Erythroblast (primary cell): Measurements from ENCODE around the gene CORO1C.
A peak's percentile ranks its signal among the peaks of the same experiment; 100 is the strongest.

Experiments used
- DNase-seq, 2 experiments: peaks; one replicate each; lab custom pipeline; 2025; lab: John Stamatoyannopoulos, UW
- GATA1 ChIP-seq: IDR thresholded peaks from 2 replicates; pipeline ENCODE4 v1.6.1; 2011; ENCODE audit warnings: low read depth, mild to moderate bottlenecking, control low read depth, low read length, moderate library complexity
- POLR2A ChIP-seq: IDR thresholded peaks from 2 replicates; pipeline ENCODE4 v1.6.1; 2011; ENCODE audit warnings: mild to moderate bottlenecking, low read length

The CORO1C gene

DNA sequence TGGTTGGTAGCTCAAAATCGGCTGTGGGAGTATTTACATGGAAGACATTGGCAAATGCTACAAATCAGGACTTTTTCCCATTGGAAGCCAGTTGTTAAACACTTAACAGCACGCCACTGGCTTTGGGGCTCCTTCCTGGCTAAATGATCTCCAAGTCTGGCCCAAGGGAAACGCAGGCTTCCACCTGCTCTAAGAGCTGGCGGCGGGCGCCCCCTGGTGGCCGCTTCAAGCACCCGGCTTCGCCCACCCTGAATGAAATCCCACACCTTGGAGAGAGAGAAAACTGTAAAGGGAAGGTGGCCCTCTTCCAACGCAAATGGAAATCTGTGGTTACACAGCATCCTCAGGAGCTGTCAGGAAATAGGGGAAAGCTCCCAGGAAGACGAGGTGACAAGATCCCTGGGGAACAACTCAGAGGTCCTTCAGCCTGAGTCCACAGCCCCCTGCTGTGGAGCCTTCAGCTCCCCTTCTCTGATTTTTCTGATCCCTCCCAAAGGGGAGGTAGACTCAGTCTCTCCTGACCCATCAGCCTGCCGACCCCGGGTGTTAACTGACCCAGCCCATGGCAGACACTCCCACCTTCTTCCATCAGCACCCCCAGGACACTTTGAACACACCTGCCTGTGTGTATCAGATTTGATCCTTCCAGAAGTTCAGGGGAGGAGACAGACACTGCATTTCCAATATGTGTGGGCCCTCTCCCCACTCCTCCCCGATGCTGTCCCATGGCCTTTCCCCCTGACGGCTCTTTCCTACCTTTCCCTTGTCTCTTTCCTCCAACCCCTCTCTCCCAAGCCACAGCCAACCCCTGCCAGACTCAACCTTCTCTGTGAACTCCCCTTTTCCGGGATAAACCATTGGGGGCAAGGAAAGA, 113.0 kb downstream of the CORO1C start:
- no peak for TF ChIP-seq POLR2A
- TF ChIP-seq GATA1 = no peak
- DNase-seq = peak; percentile 81 to 91

DNA sequence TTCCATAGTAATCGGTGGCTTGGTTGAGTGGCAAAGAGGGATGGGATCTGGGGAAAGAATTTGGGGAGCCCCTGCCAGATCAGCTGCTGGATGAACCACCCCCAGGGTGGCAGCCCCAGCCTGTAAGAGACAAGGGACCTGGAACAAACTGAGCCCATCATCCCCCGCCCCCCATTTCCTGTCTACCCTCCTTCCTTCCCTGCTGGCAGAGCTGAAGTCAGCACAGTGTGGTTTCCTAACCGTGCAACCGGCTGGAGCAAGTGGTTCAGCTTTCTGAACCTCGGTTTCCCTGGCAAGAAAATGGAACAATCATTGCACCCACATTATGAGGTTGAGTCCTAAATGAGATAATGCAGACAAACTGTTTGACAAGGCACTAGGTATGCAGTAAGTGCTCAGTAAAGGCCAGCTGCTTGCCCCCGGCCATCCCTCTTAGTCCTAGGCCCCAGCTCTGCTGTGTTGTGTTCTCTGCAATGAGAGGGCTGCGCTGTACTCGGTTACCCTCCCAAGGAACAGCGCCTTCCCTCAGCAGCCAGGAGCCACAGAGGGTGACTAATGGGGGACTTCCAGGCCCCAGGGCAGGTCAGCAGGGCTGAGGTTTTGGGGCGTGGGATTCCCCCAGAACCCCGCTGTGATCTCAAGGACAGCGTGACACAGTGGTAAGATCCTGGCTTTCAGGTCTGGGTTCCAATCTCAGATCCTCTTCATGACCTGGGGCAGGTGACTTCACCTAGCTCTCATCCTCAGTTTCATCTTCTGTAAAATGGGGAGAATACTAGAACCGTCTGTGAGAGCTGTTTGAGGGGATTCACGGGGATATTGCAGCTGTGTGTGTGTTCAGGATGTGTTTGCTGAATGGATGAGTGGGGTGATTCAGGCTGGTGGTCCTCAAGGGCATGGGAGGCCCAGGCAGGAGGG, 114.1 kb downstream of the CORO1C start:
- DNase-seq = no peak
- no peak for TF ChIP-seq POLR2A
- no peak for TF ChIP-seq GATA1

DNA sequence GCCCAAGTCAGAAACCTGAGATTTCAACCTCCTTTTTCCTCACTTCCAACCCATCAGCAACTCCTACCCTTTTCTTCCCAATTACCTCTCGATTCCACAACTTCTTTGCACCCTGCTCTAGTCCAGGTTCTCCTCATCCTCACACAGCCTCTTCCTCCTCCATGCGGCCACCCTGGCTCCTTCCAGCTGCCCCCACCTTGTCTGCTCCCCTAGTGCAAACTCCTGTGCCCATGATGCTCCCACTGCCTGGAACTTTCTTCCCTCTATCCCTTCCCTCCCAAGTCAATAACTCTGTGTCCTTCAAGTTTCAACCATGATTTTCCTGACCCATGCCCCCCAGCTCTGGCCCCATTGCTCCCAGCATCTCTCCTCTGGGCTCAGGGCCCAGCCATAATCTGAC, 115.0 kb downstream of the CORO1C start:
- no peak for DNase-seq
- TF ChIP-seq POLR2A (no peak), GATA1 (no peak)

DNA sequence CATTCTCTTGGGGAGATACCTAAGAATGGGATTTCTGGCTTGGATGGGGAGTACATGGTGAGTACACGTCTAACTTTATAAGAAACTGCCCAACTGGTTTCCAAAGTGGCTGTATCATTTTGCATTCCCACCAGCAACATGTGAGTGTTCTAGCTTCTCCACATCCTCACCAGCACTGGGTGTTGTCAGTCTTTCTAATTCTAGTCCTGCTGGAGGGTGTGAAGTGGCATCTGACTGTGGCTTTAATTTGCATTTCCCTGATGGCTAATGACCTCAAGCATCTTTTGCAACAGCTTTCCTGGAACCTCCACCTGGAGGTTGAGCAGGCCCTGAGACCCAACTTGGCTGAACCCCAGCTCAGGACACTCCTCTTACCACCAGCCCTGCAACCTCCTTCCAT, 115.4 kb downstream of the CORO1C start:
- no peak for TF ChIP-seq GATA1
- no peak for TF ChIP-seq POLR2A
- no peak for DNase-seq

DNA sequence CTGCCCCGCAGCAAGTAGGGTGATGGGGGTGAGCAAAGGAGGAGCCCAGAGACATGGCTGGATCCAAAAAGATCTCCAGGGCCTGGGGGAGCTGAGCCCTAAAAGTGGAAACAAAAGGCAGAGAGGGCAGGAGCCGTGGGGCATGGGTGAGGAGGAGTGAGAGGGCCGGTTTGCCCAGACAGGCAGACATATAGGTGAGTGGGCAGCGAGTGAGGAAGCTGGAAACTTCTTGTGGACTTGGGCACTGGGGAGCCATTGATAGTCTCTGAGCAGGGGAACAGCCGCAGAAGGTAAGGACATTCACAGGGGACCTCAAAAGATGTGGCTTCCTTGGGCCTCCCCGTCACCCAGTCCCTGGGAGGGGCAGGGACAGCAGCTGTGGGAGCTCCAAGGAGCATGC, 116.7 kb downstream of the CORO1C start:
- TF ChIP-seq GATA1 (no peak), POLR2A (no peak)

DNA sequence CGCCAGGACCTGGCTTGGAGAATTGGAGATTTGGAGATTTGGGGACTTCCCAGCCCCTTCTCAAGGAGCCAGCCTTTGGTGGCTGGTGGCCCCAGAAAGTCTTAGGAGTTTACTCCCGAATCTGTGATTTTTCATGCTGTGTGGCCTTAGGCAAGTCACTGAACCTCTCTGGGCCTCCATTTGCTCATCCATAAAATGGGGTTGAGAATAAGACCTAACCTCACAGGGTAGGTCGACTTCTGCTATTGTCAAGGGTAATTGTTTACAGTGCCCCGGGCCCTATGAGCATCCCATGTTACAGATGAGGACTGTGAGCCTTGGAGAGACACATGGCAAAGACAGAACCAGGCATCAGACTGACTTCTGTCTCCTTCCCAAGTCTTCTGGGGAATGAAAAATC, 117.3 kb downstream of the CORO1C start:
- TF ChIP-seq POLR2A (no peak), GATA1 (no peak)
- DNase-seq = no peak

More for the DNA sequence above, 116.7 kb downstream of the CORO1C start:
- no peak for DNase-seq

DNA sequence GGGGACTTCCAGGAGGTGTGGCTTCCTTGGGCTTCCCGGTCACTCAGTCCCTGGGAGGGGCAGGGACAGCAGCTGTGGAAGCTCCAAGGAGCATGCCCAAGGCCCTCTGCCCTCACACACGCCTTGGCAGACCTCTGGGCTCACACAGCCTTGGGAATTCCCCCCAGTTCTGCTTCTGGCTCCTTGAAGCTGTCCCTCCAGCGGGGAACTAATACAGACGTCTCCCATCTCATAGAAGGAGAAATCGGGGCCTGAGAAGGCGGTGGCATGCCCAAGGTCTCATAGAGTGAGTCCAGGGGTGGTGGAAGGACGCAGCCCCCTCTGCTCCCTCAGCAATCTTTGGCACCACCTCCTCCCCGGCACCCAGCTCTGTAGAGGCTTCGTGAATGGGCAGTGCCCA, 117.8 kb downstream of the CORO1C start:
- no peak for DNase-seq
- TF ChIP-seq POLR2A (no peak), GATA1 (no peak)

DNA sequence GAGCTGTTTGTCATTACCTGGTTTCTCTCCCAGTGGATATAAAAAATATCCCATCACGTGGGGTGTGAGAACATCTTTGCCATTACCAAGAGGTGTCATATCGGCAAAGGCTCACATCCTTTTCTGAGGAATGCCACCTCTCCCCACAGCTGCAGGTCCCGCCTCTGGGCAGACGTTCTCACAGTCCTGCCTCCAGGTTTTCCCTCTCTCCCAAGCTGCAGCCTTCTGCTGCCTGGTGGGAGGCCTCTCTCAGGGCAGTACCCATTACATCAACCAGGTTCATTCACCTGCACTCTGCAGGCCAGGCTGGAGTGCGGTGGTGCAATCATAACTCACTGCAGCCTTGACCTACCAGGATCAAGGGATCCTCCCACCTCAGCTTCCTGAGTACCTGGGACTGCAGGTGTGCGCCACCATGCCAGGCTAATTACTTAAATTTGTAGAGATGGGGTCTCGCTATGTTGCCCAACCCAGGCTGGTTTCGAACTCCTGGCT, 118.5 kb downstream of the CORO1C start:
- TF ChIP-seq POLR2A = no peak
- TF ChIP-seq GATA1 = no peak
- no peak for DNase-seq

DNA sequence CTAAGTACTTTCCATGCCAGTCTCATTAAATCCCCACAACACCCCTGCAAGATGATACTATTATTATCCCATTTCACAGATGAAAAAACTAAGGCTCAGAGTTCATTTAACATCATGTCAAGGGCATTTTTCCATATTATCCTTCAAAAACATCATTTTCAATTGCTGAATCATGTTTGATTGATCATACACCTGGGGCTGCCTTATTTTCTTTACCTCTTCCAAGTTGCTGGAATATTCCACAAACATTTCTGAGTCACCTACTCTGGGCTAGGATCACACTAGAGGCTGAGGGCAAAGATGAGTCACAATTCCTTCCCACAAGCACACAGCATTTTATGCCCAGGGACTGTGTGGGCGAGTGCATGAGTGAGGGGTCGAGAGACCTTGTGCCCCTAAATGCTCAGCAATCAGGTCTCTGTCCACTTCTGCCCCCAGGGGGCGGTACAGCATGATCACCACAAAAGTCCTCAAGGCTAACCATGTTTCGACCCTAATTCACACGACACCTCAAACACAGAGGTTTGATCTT, 119.4 kb downstream of the CORO1C start:
- no peak for TF ChIP-seq GATA1
- no peak for TF ChIP-seq POLR2A
- peak; percentile 61 to 70 for DNase-seq

DNA sequence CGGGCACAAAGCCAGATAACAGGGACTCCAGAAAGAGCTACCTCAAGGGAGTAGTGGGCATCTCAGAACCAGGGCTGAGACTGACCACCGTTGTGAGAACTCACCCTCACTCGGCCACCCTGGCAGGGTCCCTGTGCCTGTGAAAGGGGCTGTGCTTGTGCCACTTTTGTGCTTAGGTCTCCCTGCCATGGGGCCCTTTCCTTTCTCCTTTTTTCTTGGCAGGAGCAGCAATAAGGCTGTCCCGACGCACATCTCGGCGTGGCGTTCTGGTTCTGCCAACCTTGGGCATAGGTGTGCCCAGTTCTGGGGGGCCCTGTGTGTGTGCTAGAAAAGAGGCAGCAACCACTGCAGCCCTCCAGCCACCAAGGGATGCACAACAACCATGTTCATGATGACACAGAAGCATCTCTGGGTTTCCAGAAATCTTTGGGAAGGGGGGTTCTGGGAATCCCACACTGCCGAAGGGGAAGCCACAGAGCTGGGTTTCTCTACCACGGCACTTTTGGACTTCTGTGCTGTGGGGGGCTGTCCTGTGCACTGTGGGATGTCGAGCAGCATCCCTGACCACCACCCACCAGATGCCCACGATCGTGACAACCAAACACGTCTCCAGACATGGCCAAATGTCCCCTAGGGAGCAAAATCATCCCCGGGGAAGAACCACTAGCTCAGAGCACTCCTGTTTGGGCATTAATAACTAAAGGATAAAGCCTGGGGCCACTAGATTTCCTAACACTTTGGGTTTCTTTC, 120.3 kb downstream of the CORO1C start:
- DNase-seq = no peak
- TF ChIP-seq GATA1 = no peak
- TF ChIP-seq POLR2A = no peak

DNA sequence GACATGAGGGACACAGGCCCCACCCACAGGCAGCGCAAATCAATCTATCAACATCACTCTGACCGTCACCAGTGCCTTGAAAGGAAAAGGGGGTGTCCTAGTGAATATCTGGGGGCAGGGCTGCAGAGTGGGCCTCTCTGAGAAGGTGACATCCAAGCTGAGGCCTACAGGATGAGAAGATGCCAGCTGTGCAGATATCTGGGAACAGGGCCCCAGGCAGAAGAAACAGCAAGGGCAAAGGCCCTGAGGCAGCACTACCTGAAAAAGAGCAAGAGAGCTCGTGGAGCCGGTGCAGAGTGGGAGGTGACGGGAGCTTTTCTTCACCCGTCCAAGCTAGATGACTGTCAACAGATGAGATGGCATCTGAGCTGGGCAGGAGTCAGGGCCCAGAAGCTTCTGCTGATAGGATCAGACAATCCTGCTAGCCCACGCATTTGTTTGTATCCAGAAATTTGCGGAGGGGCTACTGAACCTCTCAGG, 120.9 kb downstream of the CORO1C start:
- no peak for DNase-seq
- TF ChIP-seq GATA1 = no peak
- no peak for TF ChIP-seq POLR2A

DNA sequence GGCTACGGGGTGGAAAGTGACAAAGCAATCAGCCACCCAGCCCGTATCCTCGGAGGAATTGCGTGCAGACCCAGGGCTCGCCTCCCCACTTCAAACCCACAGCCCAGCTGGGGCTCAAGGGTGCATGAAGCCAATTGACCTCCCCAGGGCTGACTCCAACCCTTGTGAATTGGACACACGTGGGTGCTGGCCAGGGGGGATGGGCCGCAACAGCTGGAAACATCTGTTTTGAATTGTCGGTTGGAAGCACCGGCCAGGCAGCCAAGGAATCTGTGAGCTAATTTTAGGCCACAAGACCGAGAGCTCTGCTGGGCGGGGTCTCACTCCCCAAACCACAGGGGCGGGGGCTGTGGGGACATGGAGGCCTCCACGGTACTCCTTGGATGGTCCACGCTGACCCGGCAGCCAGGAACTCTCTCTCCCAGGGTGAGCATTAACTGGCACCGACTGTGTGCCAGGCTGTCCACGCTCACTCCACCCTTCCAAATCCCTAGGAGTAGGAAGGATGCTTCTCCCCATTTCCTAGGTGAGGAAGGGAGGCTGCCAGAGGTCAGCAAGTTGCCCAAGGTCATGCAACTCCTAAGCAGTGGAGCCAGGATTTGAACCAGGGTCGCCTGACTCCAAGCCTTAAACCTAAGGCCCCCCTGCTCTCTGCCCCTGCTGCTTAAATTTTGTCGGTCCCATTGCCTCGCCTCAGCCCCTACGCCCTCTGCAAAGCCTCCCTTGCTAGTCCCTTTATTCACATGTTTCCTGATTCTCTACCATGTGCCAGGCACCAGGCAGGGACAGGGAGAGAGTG, 121.6 kb downstream of the CORO1C start:
- no peak for DNase-seq

DNA sequence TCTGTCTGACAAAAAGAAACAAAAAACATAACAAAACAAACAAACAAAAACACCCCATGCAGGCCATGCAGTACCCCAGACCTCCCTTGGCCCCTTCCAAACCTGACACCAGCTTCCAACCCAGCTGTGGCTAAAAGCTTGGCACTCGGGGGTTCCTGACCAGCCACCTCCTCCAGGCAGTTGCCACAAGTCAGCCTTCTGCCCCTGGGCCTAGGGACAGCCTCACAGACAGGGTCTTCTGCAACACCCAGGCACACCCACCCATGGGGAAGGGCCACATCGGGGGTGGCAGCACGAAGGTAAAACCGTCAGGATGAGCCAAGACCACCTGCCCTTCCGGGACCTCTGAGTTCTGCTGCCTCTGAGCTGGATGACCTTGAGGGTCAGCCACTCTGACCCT, 122.7 kb downstream of the CORO1C start:
- no peak for DNase-seq
- TF ChIP-seq POLR2A (no peak), GATA1 (no peak)

More for the DNA sequence above, 121.6 kb downstream of the CORO1C start:
- TF ChIP-seq GATA1 = no peak
- no peak for TF ChIP-seq POLR2A
